Parathyroid adenoma (tissue), 2 donors: Measurements from ENCODE around the gene MOG.

ENCODE experiments used
- H2AFZ ChIP-seq: fragments of 300-600 bp; sonication (generic); one replicate; pipeline ENCODE4 v1.7.0; 2017; ENCODE audit warnings: antibody characterized with exemption, mild to moderate bottlenecking
- H3K27ac ChIP-seq: fragments of 300-600 bp; sonication (generic); one replicate; pipeline ENCODE4 v1.7.0; 2017
- H3K27me3 ChIP-seq: fragments of 300-600 bp; sonication (generic); one replicate; pipeline ENCODE4 v1.7.0; 2017; ENCODE audit warnings: low read length; ENCODE audit not compliant: control insufficient read depth, insufficient read depth
- H3K36me3 ChIP-seq: fragments of 300-600 bp; sonication (generic); one replicate; pipeline ENCODE4 v1.7.0; 2017; ENCODE audit warnings: low read length; ENCODE audit not compliant: control insufficient read depth, insufficient read depth
- H3K4me1 ChIP-seq: fragments of 300-600 bp; sonication (generic); one replicate; pipeline ENCODE4 v1.7.0; 2017; ENCODE audit warnings: control low read depth
- H3K4me2 ChIP-seq: fragments of 300-600 bp; sonication (generic); one replicate; pipeline ENCODE4 v1.7.0; 2017; ENCODE audit warnings: low read length
- H3K4me3 ChIP-seq: fragments of 300-600 bp; sonication (generic); one replicate; pipeline ENCODE4 v1.7.0; 2017; ENCODE audit warnings: low read depth, low read length
- H3K79me2 ChIP-seq: fragments of 300-600 bp; sonication (generic); one replicate; pipeline ENCODE4 v1.7.0; 2017; ENCODE audit warnings: control low read depth
- H3K9ac ChIP-seq: fragments of 300-600 bp; sonication (generic); one replicate; pipeline ENCODE4 v1.7.0; 2017; ENCODE audit warnings: mild to moderate bottlenecking
- H3K9me3 ChIP-seq: fragments of 300-600 bp; sonication (generic); one replicate; pipeline ENCODE4 v1.7.0; 2017; ENCODE audit warnings: low read length; ENCODE audit not compliant: control insufficient read depth
- TF ChIP-seq, protein P1 (sequence below): fragments of 300-600 bp; sonication (generic); IDR thresholded peaks from one replicate; pipeline ENCODE4 v1.7.0; 2017; ENCODE audit warnings: antibody characterized with exemption, mild to moderate bottlenecking
- donor health status: primary hyperparathyroidism.

Gene MOG

DNA sequence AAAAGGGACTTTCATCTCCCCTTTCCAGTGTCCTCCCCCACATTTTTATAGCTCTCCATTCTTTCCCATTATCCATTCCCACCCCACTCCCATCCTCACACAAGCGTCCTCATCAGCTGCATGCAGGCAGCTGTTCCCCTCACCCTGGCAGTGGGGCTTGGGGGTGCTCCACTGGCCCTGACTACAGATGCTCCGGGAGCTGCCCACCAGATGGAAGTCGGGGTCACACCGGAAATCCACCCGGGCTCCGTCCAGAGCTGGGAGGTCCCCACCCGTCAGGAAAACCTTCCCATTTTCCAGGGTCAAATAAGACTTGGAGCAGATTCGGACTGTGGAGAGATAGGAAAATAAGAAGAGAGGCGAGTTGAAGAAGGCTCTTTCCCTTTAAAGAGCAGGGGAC is 26.6 kb upstream of the MOG start:
- H3K9me3 ChIP-seq: no peaks in the 10 kb centered on the region
- H3K79me2 ChIP-seq: no peaks in the 10 kb centered on the region
- H3K36me3 ChIP-seq: no peaks in the 10 kb centered on the region
- TF ChIP-seq, protein P1, sequence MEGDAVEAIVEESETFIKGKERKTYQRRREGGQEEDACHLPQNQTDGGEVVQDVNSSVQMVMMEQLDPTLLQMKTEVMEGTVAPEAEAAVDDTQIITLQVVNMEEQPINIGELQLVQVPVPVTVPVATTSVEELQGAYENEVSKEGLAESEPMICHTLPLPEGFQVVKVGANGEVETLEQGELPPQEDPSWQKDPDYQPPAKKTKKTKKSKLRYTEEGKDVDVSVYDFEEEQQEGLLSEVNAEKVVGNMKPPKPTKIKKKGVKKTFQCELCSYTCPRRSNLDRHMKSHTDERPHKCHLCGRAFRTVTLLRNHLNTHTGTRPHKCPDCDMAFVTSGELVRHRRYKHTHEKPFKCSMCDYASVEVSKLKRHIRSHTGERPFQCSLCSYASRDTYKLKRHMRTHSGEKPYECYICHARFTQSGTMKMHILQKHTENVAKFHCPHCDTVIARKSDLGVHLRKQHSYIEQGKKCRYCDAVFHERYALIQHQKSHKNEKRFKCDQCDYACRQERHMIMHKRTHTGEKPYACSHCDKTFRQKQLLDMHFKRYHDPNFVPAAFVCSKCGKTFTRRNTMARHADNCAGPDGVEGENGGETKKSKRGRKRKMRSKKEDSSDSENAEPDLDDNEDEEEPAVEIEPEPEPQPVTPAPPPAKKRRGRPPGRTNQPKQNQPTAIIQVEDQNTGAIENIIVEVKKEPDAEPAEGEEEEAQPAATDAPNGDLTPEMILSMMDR: no peak
- H3K4me3 ChIP-seq: no peak overlapping the region
- H2AFZ ChIP-seq: no peak overlapping the region
- no peak overlapping the region for H3K27ac ChIP-seq
- H3K27me3 ChIP-seq: no peaks in the 10 kb centered on the region
- no peak overlapping the region for H3K9ac ChIP-seq
- H3K4me2 ChIP-seq: no peak overlapping the region
- no peaks in the 10 kb centered on the region for H3K4me1 ChIP-seq

DNA sequence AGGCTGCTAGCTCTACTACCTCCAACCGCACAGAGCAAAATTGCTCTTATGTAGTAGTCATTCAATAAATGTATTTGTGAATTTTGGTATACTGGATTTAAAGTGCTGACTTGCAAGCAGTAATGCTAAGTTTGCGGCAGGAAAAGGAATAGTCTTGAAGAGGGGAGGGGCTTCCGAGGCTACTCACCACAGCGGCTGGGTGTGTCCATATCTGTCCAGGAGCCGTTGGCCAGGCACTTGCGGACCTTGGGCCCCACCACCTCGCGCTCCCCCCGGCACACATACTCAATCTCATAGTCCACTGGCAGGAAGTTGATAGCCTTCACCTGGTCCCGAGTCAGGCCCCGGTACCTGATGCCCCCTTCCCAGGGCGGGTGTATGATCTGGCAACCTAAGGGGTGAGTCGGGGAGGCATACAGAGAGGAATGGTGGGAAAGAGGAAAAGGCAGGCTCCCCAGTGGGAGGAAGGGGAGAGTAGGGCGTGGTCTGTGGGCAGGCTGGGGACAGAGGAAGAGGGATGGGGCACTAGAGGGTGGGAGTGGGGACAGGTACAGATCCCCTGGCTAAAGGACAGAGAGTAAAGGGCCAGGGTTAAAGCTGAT is 25.6 kb upstream of the MOG start:
- Histone ChIP-seq H3K36me3 (no peaks in the 10 kb centered on the region), H3K79me2 (no peaks in the 10 kb centered on the region), H3K4me1 (no peaks in the 10 kb centered on the region), H2AFZ (no peak overlapping the region), H3K4me2 (no peak overlapping the region), H3K27me3 (no peaks in the 10 kb centered on the region), H3K27ac (no peak overlapping the region), H3K9ac (no peak overlapping the region), H3K4me3 (no peak overlapping the region), H3K9me3 (no peaks in the 10 kb centered on the region)
- TF ChIP-seq, protein P1: no peak

DNA sequence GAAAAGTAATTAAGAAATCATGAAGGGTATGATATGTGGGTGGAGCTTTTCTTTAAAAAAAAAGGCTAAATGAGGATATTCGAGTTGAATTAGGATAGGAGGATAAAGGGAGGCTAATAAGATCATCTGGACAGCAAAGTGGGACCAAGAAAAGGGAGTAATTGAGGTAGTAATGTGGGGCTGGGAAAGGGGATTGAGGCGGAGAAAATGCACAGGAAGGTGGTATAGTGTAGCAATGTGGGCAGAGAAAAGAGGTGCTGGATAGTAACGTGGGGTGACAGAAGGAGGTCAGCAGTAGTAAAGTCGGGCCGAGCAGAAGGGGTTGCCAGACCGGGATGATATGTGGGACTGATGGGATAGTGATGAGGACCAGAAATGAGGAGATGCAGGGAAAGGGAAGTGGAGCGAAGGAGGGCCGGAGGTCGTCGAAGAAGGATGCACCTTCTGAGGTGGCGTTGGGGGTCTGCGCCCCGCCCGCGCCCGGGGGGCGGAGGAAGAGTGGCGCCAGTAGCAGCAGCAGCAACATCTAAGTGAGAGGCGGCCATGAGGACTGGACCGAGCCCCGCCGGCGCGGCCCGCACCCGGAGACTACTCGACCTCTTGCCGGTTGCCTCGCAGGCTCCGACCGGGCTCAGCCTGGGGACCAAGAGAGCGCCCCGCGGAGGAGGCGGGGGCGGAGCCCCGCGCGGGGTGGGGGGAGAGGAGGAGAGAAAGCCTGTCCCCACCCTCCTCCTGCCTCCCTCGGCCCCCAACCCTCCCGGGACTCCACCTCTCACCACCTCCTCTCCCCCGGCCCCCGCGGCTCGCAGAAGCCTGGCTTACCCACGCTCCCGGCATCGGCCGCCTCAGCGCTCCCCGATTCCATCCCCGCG is 24.8 kb upstream of the MOG start:
- H3K79me2 ChIP-seq: no peaks in the 10 kb centered on the region
- H3K4me2 ChIP-seq: peak overlapping the region; percentile 98
- peak overlapping the region; percentile 77 for H3K9ac ChIP-seq
- H3K27me3 ChIP-seq: no peaks in the 10 kb centered on the region
- peak overlapping the region; percentile 25 for H3K27ac ChIP-seq
- H3K4me3 ChIP-seq: peak overlapping the region; percentile 81
- H3K36me3 ChIP-seq: no peaks in the 10 kb centered on the region
- TF ChIP-seq, protein P1: no peak
- peak overlapping the region; percentile 95 for H2AFZ ChIP-seq
- H3K4me1 ChIP-seq: no peaks in the 10 kb centered on the region
- no peaks in the 10 kb centered on the region for H3K9me3 ChIP-seq

DNA sequence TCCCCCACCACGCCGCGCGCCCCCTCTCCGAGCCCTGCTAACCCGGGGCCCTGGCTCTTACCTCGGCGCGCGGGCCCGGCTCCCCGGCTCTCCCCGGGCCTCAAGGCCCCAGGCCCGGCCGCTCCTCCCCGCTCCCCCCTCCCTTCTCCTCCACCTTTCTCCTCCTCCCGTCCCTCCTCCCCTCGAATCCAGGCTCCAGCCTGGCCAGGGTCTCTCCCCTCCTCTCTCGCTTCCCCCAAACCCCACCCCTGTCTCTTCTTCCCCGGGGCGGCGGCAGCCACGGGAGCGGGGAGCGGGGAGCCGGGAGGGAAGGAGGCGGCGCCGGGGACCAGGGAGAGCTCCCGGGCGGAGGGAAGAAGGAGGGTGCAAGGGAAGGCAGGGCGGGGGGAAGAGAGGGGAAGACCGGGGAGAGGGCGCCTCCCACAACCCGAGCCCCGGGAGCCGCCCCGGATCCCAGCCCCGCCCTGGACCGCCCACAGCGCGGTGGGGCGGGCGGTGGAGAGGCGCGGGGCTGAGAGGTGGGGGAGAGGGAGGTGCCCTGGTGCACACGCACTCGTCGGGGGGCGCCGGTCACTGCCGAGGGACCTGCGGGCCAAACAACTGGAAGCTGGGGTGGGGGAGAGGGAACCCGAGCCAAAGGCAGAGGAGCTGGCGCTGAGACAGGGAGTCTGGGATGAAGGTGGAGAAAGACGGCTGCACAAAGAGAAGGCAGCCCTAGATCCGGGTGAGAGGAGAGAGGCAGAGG is 23.9 kb upstream of the MOG start, which contains the start of gene GABBR1:
Gene GABBR1 (minus strand): TSS at position 395 of the 745 bp plus-strand sequence. CDS start 798 bp downstream, outside the sequence.
- Histone ChIP-seq H3K27ac (peak within 1 kb of the TSS; percentile 25), H3K27me3 (no peaks in the 10 kb centered on the region)

More for the DNA sequence above, 23.9 kb upstream of the MOG start, which contains the start of gene GABBR1:
- Histone ChIP-seq H3K4me1 (no peaks in the 10 kb centered on the region), H3K4me3 (peak within 1 kb of the TSS; percentile 81), H3K79me2 (no peaks in the 10 kb centered on the region), H3K9ac (peak within 1 kb of the TSS; percentile 77), H3K9me3 (no peaks in the 10 kb centered on the region), H3K4me2 (peak within 1 kb of the TSS; percentile 98), H2AFZ (peak within 1 kb of the TSS; percentile 95), H3K36me3 (no peaks in the 10 kb centered on the region)
- TF ChIP-seq, protein P1: no peak
